ENCODE data around the gene SRCAP.

Gene SRCAP

DNA sequence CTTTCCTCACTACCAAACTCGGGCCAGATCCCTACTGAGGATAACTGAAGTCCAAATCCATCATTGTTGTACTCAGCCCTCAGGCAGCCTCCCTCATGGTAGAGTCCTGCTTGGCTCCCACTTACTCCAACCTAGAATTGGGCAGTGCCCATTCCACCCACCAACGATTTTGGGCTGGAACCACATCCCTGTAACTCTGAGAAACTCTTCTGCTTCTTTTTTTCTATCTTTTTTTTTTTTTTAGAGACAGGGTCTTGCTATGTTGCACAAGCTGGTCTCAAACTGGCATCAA, 47.0 kb upstream of the SRCAP start:
- H3K9me3 ChIP-seq: no peaks in the 10 kb centered on the region
- H3K4me1 ChIP-seq: peaks cover 0 to 36% (median 21%) of the 10 kb centered on the region in 4 donors
- intact Hi-C loops (cut with DNase I; ENCODE audit: low total_unique reads): no loop called here
- no peak for DNase-seq
- H3K27ac ChIP-seq: peak overlapping the region; percentile 92 to 94
- no peaks in the 10 kb centered on the region for H3K27me3 ChIP-seq
- TF ChIP-seq, protein P1, sequence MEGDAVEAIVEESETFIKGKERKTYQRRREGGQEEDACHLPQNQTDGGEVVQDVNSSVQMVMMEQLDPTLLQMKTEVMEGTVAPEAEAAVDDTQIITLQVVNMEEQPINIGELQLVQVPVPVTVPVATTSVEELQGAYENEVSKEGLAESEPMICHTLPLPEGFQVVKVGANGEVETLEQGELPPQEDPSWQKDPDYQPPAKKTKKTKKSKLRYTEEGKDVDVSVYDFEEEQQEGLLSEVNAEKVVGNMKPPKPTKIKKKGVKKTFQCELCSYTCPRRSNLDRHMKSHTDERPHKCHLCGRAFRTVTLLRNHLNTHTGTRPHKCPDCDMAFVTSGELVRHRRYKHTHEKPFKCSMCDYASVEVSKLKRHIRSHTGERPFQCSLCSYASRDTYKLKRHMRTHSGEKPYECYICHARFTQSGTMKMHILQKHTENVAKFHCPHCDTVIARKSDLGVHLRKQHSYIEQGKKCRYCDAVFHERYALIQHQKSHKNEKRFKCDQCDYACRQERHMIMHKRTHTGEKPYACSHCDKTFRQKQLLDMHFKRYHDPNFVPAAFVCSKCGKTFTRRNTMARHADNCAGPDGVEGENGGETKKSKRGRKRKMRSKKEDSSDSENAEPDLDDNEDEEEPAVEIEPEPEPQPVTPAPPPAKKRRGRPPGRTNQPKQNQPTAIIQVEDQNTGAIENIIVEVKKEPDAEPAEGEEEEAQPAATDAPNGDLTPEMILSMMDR (IDR thresholded peaks at IDR 0.05): no peak
- H3K36me3 ChIP-seq: peaks cover 38 to 46% (median 44%) of the 10 kb centered on the region in 3 donors
- H3K4me3 ChIP-seq: peak overlapping the region; percentile 71 to 99

DNA sequence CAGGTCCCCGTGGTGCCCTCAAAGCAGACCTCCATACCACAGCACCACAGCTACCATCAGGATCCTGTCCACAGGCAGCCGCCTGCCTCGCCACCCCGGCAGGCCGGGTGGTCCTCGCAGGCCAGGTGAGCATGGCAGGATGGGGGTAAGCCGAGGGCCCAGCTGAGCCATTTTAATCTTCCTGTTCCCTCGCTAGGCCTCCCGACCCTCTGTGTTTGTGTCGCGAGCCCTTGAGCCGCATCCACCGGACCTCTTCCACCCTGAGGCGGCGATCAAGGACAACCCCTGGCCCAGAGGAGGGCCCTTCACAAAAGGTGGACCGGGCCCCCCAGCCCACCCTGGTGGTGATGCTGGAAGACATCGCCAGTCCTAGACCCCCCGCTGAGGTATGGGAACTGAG, 46.3 kb upstream of the SRCAP start:
- intact Hi-C loops (cut with DNase I; ENCODE audit: low total_unique reads): no loop called here
- no peak for DNase-seq
- peak overlapping the region; percentile 92 to 94 for H3K27ac ChIP-seq

DNA sequence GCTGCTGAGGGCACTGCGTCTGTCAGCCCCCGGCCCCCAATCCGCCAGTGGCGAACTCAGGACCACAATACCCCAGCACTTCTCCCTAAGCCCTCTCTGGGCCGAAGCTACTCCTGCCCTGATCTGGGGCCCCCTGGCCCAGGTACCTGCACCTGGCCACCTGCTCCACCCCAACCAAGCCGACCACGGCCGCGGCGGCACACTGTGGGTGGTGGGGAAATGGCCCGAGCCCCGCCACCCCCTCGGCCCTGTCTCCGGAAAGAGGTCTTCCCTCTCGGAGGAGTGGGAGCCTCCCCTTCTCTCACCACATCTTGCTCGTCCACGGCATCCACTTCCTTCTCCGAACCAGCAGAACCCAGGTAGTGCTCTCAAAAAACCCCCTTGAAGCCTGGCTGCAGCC, 44.1 kb upstream of the SRCAP start:
- Histone ChIP-seq H3K27me3 (no peaks in the 10 kb centered on the region), H3K9me3 (no peaks in the 10 kb centered on the region), H3K4me1 (peaks cover 0 to 38% (median 28%) of the 10 kb centered on the region in 4 donors), H3K4me3 (no peak overlapping the region), H3K36me3 (peaks cover 38 to 46% (median 44%) of the 10 kb centered on the region in 3 donors), H3K27ac (no peak overlapping the region)
- DNase-seq: no peak
- intact Hi-C loops (cut with DNase I; ENCODE audit: low total_unique reads): no loop called here
- TF ChIP-seq, protein P1 (IDR thresholded peaks at IDR 0.05): no peak

More for the DNA sequence above, 46.3 kb upstream of the SRCAP start:
- Histone ChIP-seq H3K9me3 (no peaks in the 10 kb centered on the region), H3K4me1 (peaks cover 0 to 42% (median 27%) of the 10 kb centered on the region in 4 donors), H3K36me3 (peaks cover 38 to 46% (median 44%) of the 10 kb centered on the region in 3 donors), H3K4me3 (no peak overlapping the region), H3K27me3 (no peaks in the 10 kb centered on the region)
- TF ChIP-seq, protein P1 (IDR thresholded peaks at IDR 0.05): no peak

DNA sequence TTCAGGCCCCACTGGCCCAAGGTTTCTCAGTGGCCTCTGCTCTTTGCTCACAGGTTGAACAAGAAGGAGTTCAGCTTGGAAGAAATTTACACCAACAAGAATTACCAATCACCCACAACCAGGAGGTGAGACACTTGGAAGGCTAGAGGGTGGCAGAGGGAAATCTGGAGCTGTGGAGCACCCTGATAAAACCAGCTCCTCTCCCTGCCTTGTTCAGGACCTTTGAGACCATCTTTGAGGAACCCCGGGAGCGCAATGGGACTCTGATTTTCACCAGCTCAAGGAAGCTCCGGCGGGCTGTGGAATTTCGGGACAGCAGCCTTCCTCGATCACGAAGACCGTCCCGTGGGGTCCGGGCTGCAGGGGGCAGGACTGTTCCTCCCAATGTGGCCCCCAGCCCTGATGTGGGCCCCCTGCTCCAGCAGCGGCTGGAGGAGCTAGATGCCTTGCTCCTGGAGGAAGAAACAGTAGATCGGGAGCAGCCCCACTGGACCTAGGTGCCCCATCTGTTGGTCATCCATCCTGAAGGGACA, 43.1 kb upstream of the SRCAP start:
- peak overlapping the region in 1 of 2 donors; percentile 85 for H3K27ac ChIP-seq
- H3K36me3 ChIP-seq: peaks cover 38 to 46% (median 46%) of the 10 kb centered on the region in 3 donors
- no peak overlapping the region for H3K4me3 ChIP-seq
- H3K27me3 ChIP-seq: no peaks in the 10 kb centered on the region
- no peaks in the 10 kb centered on the region for H3K9me3 ChIP-seq
- DNase-seq: no peak
- intact Hi-C loops (cut with DNase I; ENCODE audit: low total_unique reads): no loop called here
- TF ChIP-seq, protein P1 (IDR thresholded peaks at IDR 0.05): no peak
- H3K4me1 ChIP-seq: peaks cover 0 to 46% (median 37%) of the 10 kb centered on the region in 4 donors

DNA sequence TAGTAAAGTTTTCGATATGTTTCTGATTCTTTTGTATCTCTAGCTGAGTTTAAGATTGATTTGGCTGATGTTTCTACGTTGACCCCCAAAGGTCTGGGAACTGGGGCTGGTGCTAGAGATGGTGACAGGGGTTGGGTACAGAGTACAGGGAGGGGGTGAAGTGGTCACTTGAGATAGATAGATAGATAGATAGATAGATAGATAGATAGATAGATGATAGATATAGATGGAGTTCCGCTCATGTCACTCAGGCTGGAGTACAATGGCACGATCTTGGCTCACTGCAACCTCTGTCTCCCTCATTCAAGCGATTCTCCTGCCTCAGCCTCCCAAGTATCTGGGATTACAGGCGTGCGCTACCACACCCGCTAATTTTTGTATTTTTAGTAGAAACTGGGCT, 42.6 kb upstream of the SRCAP start:
- Histone ChIP-seq H3K4me3 (no peak overlapping the region), H3K9me3 (no peaks in the 10 kb centered on the region), H3K4me1 (peaks cover 0 to 51% (median 43%) of the 10 kb centered on the region in 4 donors), H3K36me3 (peaks cover 38 to 51% (median 51%) of the 10 kb centered on the region in 3 donors), H3K27ac (peak overlapping the region in 1 of 2 donors; percentile 85), H3K27me3 (no peaks in the 10 kb centered on the region)
- DNase-seq: no peak
- intact Hi-C loops (cut with DNase I; ENCODE audit: low total_unique reads): no loop called here
- TF ChIP-seq, protein P1 (IDR thresholded peaks at IDR 0.05): no peak

Measured in tibial artery (tissue), 4 donors.